Measurements from ENCODE around the gene GLI3. TPM values are rescaled to one million over a fixed set of nuclear protein-coding genes. Genes with fewer than 3 reads are reported as not detected.

Gene GLI3
- total RNA-seq, 2 donors from 2014 or later: 2.7 to 10.2 TPM

DNA sequence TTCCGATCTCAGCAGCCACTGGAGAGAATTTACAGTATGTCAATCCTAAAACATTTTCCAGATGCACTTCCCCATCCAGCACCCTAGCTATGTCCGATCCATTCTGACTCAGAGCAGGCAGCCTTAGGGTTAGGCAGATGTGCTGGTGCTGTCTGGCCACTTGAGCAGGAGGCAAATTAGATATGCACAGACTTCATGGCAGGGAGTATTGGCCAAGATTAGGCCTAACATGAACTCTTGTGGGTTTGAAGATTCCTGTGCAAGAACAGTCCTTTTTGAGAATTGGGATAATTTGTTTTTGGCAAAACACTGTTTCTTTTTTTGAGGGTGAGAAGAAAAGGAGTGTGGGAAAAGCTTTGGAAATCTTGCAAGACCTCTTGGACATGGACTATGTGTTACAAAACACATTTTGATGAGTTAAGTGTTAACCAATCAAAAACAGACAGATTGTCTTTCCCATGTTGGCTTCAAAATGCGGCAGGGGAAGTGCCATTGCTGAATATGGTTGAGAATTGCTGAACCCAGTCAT lies 315.5 kb downstream of the GLI3 start:
- no peaks in the 10 kb centered on the region for H3K9me3 ChIP-seq (ENCODE audit: control insufficient read depth, low read length)
- Mint-ChIP-seq H3K4me1 (no peaks in the 10 kb centered on the region), H3K36me3 (ENCODE audit: low read depth) (no peaks in the 10 kb centered on the region), H3K4me3 (no peak overlapping the region), H3K9me3 (no peaks in the 10 kb centered on the region), H3K27ac (no peak overlapping the region), H3K27me3 (ENCODE audit: insufficient read depth) (no peaks in the 10 kb centered on the region)
- H3K36me3 ChIP-seq (ENCODE audit: control insufficient read depth, insufficient read depth, low read length): no peaks in the 10 kb centered on the region
- no peak for DNase-seq
- H3K9ac ChIP-seq (ENCODE audit: extremely low read depth, low read length, poor library complexity, severe bottlenecking): no peak overlapping the region
- no peak overlapping the region for H3K4me3 ChIP-seq (ENCODE audit: low read length)
- no peaks in the 10 kb centered on the region for H3K4me1 ChIP-seq (ENCODE audit: control insufficient read depth, insufficient read depth, low read length)
- no peak overlapping the region for H3K27ac ChIP-seq (ENCODE audit: low read depth, low read length)
- 92 to 100% methylated on average over 2 to 3 of the region's 3 CpGs for WGBS, 2 experiments (ENCODE audit: insufficient coverage in 1 of 2, insufficient read length in 1 of 2)
- H3K27me3 ChIP-seq (ENCODE audit: control insufficient read depth, insufficient read depth, low read length, poor library complexity, severe bottlenecking): no peaks in the 10 kb centered on the region
- TF ChIP-seq, protein P1, sequence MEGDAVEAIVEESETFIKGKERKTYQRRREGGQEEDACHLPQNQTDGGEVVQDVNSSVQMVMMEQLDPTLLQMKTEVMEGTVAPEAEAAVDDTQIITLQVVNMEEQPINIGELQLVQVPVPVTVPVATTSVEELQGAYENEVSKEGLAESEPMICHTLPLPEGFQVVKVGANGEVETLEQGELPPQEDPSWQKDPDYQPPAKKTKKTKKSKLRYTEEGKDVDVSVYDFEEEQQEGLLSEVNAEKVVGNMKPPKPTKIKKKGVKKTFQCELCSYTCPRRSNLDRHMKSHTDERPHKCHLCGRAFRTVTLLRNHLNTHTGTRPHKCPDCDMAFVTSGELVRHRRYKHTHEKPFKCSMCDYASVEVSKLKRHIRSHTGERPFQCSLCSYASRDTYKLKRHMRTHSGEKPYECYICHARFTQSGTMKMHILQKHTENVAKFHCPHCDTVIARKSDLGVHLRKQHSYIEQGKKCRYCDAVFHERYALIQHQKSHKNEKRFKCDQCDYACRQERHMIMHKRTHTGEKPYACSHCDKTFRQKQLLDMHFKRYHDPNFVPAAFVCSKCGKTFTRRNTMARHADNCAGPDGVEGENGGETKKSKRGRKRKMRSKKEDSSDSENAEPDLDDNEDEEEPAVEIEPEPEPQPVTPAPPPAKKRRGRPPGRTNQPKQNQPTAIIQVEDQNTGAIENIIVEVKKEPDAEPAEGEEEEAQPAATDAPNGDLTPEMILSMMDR (conservative IDR thresholded peaks at IDR 0.05): no peak

DNA sequence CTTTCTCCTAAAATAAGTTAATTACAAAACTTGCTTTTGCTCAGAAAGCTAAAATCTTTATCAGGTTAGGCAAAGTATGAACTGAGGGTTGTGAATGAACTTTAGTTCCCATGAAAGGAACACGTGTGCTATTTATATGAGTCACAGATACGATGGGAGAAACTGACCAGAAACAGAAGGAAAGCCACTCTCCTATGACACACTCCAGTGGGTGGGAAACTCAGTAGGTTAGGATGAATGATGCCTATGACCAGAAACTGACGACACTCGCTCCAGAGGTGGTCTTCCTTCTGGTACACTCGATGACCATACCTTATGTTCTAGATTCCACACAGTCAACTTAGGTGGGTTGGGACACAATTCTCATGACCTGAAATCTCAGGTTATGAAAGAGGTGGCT lies 318.4 kb downstream of the GLI3 start:
- no peak for DNase-seq
- Mint-ChIP-seq H3K36me3 (ENCODE audit: low read depth) (no peaks in the 10 kb centered on the region), H3K9me3 (no peaks in the 10 kb centered on the region), H3K4me3 (no peak overlapping the region), H3K4me1 (no peaks in the 10 kb centered on the region), H3K27ac (no peak overlapping the region), H3K27me3 (ENCODE audit: insufficient read depth) (no peaks in the 10 kb centered on the region)
- no peaks in the 10 kb centered on the region for H3K36me3 ChIP-seq (ENCODE audit: control insufficient read depth, insufficient read depth, low read length)
- H3K4me1 ChIP-seq (ENCODE audit: control insufficient read depth, insufficient read depth, low read length): no peaks in the 10 kb centered on the region
- H3K27me3 ChIP-seq (ENCODE audit: control insufficient read depth, insufficient read depth, low read length, poor library complexity, severe bottlenecking): no peaks in the 10 kb centered on the region
- H3K4me3 ChIP-seq (ENCODE audit: low read length): no peak overlapping the region
- TF ChIP-seq, protein P1 (conservative IDR thresholded peaks at IDR 0.05): no peak
- H3K27ac ChIP-seq (ENCODE audit: low read depth, low read length): no peak overlapping the region
- H3K9ac ChIP-seq (ENCODE audit: extremely low read depth, low read length, poor library complexity, severe bottlenecking): no peak overlapping the region
- 95 to 100% methylated on average over 2 to 5 of the region's 5 CpGs for WGBS, 2 experiments (ENCODE audit: insufficient coverage in 1 of 2, insufficient read length in 1 of 2)
- no peaks in the 10 kb centered on the region for H3K9me3 ChIP-seq (ENCODE audit: control insufficient read depth, low read length)

DNA sequence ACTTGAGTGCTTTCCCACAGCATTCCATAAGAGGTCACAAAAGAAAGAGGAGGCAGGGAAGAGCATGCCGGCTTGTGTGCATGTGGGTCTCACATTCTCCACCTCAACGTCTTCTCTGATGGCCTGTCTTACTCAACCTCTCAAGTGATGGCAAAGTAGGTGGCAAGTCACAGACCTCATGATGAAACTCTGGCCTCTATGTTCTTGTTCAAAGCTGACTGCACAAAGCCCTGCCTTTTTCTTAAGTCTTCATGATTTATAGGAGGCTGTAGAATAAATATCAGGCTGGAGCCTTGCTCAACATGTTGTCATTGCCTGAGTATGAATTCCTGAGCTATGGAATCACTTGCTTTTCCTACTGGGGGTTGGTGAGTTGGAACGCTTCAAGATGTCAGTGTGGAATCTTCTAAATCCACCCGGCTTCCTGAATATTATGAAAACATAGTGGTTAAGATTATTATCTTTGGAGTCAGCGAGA lies 320.5 kb downstream of the GLI3 start:
- Histone ChIP-seq H3K4me3 (ENCODE audit: low read length) (no peak overlapping the region), H3K27me3 (ENCODE audit: control insufficient read depth, insufficient read depth, low read length, poor library complexity, severe bottlenecking) (no peaks in the 10 kb centered on the region), H3K36me3 (ENCODE audit: control insufficient read depth, insufficient read depth, low read length) (no peaks in the 10 kb centered on the region), H3K4me1 (ENCODE audit: control insufficient read depth, insufficient read depth, low read length) (no peaks in the 10 kb centered on the region), H3K9ac (ENCODE audit: extremely low read depth, low read length, poor library complexity, severe bottlenecking) (no peak overlapping the region), H3K9me3 (ENCODE audit: control insufficient read depth, low read length) (no peaks in the 10 kb centered on the region), H3K27ac (ENCODE audit: low read depth, low read length) (no peak overlapping the region)
- H3K4me1 Mint-ChIP-seq: no peaks in the 10 kb centered on the region
- H3K4me3 Mint-ChIP-seq: no peak overlapping the region
- no peak overlapping the region for H3K27ac Mint-ChIP-seq
- DNase-seq: no peak
- H3K36me3 Mint-ChIP-seq (ENCODE audit: low read depth): no peaks in the 10 kb centered on the region
- TF ChIP-seq, protein P1 (conservative IDR thresholded peaks at IDR 0.05): no peak
- 89 to 94% methylated on average over 2 to 4 of the region's 5 CpGs for WGBS, 2 experiments (ENCODE audit: insufficient coverage in 1 of 2, insufficient read length in 1 of 2)
- no peaks in the 10 kb centered on the region for H3K27me3 Mint-ChIP-seq (ENCODE audit: insufficient read depth)
- no peaks in the 10 kb centered on the region for H3K9me3 Mint-ChIP-seq

Measured in endodermal cell (in vitro differentiated cells).